Stimulated activated CD8-positive, alpha-beta memory T cell treated with anti-CD3 and anti-CD28 coated beads, Interleukin-4, amount 100 ng/mL, for 24 hours (primary cell): Measurements from ENCODE around the gene PODXL.
"Not testable (repeated sequence)": the region's sequence is repeated elsewhere in the genome, so short reads cannot be mapped to it uniquely, and the experiment has no call there.

Experiments used
- DNase-seq: peaks from one replicate; pipeline ENCODE4 v3.0.0-alpha.2; 2020; ENCODE audit warnings: low read depth

The PODXL gene

DNA sequence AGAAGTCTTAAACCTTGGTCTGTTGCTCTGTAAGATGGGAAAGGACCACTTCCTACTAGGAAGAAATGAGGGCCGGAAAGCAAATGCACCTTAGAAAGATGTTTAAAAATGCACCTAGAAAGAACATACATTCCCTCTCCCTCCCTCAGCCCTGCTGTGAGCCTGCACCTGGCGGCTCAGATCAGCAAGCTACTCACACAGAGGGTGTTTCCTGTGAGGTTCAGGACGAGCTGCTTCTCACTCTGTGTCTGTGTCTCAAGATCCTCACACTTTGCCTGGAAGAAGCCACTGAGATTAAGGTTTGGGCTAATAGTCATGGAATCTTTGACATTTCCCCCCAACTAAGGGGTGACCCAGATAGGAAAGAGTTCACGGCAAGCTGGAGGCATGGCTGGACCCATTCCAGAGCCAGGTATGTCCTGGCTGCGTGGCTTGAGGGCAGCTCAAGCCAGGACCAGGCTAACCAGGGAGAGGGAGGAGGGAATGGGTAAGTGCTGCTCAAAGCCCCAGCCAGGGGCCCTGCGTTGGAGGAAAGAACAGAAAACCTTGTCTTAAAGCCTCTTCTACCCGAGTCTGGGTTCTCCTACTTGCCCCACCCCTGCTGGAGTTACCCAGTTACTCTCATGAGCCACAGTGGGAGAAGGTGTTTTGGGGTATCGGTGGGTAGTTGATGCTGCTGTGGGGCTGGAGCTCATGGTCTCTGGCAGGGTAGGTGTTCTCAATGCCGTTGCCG, 47.5 kb downstream of the PODXL start:
- DNase-seq = no peak

DNA sequence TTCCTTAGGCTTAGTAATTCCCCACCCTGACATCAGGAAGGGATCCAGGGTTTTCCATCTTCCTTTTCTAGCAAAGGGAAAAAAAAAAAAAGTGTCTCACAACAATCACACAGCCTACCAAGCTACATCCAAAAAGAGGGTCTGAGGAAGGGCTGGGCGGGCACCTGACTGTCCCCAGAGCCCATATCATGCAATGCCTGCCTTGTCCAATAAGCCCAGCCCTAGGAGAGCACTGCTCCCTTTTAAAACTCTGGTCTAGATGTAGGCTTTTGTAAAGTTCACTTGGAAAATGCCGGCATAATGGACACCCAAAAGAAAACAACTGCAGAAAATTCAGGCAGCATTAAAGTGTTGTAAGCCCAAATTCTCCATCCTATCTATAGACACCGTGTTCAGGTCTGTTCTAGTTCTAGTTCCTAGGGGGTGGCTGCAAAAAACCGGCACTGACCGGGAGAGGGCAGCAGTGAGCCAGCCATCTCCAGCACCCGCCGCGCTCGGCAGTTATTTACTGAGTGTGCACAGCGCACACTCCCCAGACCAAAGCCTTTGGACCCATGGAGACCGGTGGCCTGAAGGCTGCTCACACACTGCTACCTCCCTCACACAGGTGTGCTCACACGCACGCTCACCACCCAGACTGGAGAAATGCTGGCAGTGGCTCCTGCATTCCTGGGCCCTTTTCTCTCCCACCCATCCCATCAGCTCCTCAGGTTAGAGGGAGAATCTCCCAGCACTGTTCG, 48.7 kb downstream of the PODXL start:
- DNase-seq = peak; percentile 74

DNA sequence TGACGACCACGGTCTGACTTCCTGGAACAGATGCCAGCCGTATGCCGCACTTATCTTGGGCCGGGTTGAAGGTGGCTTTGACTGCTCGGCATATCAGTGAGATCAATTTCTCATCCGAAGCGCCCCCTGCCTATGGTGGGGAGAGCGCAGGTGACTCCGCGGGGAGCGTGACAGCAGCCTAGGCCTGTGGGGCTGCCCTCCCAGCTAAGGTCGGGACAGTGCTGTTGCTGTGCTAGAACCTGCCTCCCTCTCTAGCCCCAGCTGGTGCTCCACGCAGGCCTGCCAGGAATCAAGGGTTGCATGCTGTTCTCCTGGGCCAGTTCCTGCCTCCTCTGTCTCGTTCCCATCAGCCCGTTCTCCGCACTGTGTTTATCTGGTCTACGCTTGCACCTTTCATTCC, 49.8 kb downstream of the PODXL start:
- DNase-seq = no peak

- DNase-seq = no peak
These were observed 50.5 kb downstream of the PODXL start for GRCh38 chr7:131505636-131506557.

DNA sequence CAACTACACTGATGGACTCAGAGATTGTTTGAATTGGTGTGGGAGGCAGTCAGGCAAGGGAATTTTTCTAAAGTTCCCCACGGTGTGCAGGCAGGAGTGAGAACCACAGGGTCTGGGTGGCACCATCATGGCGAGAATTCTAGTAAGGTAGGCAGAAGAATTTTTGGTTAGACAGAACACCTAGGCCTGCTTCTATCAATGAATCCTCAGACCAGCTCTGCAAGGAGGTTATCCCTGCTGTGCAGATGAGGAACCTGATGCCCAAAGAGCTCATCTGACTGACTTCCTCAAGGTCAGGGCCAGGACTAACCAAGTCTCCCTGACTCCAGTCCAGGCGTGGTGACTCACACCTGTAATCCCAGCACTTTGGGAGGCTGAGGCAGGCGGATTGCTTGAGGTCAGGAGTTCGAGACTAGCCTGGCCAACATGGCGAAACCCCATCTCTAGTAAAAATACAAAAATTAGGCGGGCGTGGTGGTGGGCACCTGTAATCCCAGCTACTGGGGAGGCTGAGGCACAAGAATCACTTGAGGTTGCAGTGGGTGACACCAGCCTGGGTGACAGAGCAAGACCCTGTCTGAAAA, 51.3 kb downstream of the PODXL start:
- DNase-seq = not testable (repeated sequence)

DNA sequence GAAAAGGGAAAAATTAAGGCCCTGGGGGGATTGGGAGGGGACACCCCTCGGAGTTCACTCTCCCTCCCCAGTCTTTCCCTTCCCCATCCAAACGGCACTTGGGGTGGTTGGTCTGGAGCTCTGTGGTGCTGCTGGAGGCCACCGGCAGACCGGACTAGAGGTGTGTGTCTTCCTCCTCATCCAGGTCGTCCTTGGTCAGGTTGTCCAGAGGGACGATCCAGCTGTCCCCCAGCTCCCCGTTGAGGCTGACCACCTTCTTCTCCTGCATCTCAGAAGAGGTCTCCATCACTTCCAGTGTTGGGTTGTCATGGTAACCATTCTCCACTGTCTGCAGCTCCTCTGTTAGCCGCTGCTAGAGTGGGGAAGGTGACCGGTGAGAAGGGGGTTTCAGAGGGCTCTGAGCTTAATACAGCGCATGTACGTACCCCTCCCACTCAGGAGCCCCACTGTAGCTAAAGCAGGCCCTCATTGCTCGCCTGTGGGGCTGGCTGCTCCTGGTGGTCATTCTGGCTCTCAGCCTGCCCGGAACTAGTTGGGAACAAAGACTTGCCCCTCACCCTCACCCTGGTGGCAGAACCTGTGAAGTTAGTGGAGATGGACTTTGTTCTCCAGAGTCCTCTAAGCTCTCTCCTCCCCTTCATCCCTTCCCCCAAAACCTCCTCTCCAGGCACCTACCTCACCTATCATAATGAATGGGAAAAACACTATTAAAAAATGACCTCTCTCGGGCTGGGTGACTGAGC, 52.1 kb downstream of the PODXL start:
- no peak for DNase-seq

GRCh38 chr7:131503639-131504038, 52.8 kb downstream of the PODXL start:
- DNase-seq = no peak

GRCh38 chr7:131502810-131503508, 53.5 kb downstream of the PODXL start:
- DNase-seq = no peak

- DNase-seq = no peak
These were observed 54.3 kb downstream of the PODXL start for GRCh38 chr7:131501930-131502685.

DNA sequence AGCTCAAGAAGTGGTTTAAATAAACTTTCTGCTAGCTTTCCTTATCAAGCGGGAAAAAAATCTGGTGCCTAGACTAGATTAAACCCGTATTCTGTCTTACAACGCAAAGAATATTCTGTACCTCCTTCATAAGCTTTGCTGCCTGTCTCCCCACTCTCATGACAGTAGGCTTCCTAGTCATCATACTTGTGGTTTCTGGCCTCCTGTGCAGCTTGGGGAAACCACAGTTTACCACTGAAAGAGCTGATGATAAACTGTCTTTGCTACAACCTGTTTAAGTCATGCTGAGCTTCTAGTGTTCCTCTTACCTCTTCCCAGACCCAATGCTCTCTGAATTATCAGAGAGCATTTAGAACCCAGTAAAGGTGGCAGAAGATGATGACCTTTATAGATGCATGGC, 55.0 kb downstream of the PODXL start:
- peak; percentile 22 for DNase-seq

- no peak for DNase-seq
These were observed 56.1 kb downstream of the PODXL start for GRCh38 chr7:131500357-131500756.

GRCh38 chr7:131499801-131500200, 56.6 kb downstream of the PODXL start:
- no peak for DNase-seq

DNA sequence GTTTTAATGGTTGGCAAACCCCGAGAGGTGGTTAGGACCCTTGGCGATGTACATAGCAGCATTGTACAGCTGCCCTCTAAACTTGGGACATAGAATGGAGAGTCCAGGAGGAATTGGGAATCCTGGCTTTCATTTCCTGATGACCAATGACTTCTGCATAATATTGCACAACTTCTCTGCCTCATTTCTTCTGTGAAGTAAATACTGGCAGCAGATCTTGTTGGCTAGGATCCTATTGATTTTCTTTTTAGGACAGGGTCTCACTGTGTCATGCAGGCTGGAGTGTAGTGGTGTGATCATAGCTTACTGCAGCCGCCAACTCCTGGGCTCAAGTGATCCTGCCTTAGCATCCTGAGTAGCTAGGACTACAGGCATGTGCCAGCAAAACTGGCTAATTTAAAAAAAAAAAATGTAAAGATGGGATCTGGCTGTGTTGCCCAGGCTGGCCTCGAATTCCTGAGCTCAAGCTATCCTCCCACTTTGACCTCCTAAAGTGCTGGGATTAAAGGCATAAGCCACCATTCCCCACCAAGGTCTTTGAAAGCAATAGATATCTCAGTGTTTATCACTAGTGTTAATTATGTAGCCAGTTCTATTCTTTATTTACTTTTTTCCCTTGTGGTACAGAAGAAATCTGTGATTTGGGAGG, 58.1 kb downstream of the PODXL start:
- no peak for DNase-seq

GRCh38 chr7:131497454-131497853, 59.0 kb downstream of the PODXL start:
- no peak for DNase-seq

DNA sequence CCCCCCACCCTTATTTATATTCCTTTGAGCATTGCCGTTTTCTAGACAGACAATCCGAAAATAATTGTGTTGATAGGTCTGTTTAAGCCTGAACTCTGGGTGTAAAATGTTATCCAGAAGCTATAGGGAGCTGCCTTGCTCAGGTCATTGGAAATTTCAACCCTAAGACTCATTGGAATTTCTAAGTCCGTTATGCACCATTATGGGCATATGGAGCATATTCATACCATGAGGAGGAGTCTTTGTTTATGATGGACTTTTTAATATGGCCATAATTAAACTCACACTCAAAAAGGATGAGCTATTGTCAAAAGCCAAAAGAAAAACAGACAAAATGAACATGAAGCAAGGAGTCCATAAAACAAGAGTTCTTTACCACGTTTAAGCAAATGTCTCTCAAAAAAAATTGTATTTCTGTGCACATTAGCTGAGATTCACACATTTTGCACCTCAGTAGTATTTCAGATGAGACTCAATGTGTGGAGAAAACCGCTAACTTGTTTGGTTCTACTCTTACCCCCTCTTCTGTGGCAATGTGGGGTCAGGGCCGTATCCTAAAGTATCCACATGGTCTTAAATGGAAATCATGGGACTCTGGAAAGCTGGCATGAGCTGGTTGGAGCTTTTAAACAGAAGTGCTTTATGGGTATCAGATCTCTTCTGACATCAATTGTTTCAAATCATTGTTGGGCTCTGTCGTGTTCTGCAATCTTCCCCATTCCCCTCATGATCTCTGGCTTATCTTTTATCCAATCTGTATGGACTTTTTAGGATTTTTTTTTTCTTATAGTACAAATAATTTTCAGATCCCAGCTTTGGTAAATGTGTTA, 60.5 kb downstream of the PODXL start:
- DNase-seq = no peak

DNA sequence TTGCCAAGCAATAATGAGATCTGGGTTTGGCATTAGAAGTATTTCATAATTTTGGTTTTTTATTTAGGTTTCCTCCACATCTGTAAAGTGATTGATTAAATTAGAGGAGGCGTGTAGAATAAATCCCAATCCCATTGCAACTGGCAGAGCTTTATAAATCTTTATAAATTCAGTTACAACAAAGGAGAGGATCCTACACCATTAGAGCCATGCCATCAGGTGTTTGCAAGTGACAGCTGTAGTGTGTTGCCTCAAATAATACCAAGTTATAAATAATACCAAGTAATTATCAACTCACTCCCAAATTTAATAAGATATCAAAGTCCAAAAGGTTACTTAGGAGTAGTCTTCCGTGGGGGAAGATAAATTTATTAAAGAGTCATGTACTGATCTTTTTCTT, 62.2 kb downstream of the PODXL start:
- DNase-seq = no peak

GRCh38 chr7:131493581-131493980, 62.8 kb downstream of the PODXL start:
- no peak for DNase-seq

DNA sequence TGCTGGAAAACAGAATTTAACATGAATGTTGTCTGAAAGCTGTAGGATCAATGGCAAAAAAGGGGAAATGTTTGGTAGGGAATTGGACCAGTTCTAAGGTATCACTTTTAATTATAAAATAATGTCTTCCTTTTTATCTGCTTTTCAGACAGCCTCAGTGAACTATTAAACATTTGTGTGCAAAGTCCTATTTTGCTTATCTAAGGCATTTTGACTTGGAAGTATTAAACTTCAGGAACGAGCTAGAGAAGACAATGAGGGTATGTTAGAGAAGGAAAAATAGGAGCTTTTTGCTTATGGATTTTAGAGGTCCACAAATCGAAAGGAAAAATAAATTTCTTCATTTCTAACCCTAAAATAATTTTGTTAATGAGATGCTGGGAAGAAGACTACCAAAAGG, 63.3 kb downstream of the PODXL start:
- DNase-seq = no peak

GRCh38 chr7:131489881-131490280, 66.5 kb downstream of the PODXL start:
- no peak for DNase-seq
